IPS-18c (cell line): ENCODE data around the gene ARL17A.
"Not testable (repeated sequence)": the region's sequence is repeated elsewhere in the genome, so short reads cannot be mapped to it uniquely, and the experiment has no call there.

Experiments used
- H3K4me3 ChIP-seq: 2 replicates; pipeline ENCODE4 v1.7.0; 2013; ENCODE audit warnings: low read depth, mild to moderate bottlenecking, low read length, moderate library complexity; ENCODE audit not compliant: insufficient read depth
- H3K9me3 ChIP-seq: one replicate; pipeline ENCODE4 v1.6.1; 2013; ENCODE audit warnings: mild to moderate bottlenecking, low read length, moderate library complexity; ENCODE audit not compliant: control insufficient read depth, insufficient read depth

ARL17A gene

DNA sequence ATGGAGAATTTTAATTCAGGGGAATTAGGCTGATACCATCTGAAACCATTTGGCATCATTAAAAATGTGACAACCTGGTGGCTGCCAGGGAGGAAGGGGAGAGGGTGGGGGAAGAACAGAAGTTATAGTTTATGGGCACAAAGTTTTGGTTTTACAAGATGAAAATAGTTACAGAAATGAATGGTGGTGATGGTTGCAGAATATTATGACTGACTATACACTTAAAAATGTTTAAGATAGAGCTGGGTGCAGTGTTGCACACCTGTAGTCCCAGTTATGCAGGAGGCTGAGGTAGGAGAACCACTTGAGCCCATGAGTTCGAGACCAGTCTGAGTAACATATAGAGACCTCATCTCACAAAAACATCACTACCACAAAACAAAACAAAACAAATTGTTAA lies 12.5 kb downstream of the ARL17A start:
- H3K4me3 ChIP-seq, H3K9me3 ChIP-seq: not testable (repeated sequence)

DNA sequence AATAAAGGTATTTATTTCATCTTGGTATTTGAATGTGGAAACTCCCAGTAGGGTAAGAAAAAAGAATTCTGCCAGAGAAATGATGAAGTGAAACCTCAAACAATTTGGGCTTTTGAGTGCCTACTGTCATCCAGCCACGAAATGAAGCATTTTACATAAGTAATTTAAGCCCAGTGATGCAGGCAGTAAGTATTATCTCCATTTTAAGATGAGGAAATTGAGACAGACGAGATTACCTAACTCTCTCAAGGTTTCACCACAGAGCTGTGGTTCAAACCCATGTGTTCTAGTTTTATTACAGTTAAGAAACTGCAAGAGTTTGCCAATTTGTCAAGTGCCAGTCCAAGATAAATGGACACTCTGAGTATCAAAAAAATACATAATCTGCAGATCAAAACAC lies 13.2 kb downstream of the ARL17A start:
- not testable (repeated sequence) for H3K9me3 ChIP-seq, H3K4me3 ChIP-seq

DNA sequence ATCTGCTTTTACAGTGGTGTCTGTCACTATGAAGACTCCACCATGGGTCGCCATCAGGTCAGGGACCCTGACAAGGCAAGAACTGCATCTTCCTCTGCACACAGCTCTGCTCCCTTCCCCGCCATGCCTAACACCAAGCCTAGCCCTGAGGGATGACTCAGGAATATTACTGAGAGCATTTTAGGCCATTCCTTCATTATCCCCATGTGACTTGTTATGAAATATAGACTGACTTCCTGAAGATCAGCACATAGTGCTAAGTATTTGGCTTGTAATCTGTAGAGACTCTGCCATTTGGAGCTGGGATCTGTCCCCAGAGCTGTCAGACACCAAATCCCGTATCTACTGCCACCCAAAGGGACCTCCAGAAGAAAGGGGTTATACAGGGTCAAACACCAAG lies 19.4 kb downstream of the ARL17A start:
- H3K4me3 ChIP-seq, H3K9me3 ChIP-seq: not testable (repeated sequence)

DNA sequence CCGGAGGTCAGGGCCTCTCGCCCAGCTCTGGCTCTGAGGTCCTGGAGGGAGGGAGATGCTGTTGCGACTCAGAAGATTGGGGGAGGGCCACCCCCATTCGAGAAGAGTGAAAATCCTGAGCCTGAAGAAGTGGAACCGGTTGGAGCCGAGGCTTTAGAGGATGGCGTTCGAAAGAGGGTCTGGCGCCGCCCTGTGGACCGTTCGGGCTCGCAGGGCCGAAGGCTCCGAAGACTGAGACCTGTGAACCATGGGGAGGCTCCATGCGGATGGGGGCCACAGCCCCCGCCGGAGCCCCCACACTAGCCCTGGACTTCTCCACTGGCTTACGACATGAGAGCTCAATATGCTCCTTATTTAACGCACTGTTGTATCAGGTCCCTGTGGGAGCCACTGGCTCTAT lies 20.3 kb downstream of the ARL17A start:
- H3K9me3 ChIP-seq, H3K4me3 ChIP-seq: not testable (repeated sequence)

DNA sequence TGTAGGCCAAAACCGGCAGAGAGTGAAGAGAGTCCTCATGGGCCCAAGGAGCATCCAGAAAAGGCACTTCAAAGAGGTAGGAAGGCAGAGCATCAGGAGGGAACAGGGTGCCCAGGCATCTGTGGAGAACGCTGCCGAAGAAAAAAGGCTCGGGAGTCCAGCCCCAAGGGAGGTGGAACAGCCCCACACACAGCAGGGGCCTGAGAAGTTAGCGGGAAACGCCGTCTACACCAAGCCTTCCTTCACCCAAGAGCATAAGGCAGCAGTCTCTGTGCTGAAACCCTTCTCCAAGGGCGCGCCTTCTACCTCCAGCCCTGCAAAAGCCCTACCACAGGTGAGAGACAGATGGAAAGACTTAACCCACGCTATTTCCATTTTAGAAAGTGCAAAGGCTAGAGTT lies 30.9 kb downstream of the ARL17A start:
- not testable (repeated sequence) for H3K4me3 ChIP-seq, H3K9me3 ChIP-seq

DNA sequence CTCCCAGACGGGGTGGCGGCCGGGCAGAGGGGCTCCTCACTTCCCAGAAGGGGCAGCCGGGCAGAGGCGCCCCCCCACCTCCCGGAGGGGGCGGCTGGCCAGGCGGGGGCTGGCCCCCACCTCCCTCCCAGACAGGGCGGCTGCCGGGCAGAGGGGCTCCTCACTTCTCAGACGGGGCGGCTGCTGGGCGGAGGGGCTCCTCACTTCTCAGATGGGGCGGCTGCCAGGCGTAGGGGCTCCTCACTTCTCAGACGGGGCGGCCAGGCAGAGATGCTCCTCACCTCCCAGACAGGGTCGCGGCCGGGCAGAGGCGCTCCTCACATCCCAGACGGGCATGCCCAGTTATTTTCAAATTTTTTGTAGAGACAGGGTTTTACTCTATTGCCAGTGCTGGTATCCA lies 44.8 kb downstream of the ARL17A start:
- not testable (repeated sequence) for H3K4me3 ChIP-seq, H3K9me3 ChIP-seq

DNA sequence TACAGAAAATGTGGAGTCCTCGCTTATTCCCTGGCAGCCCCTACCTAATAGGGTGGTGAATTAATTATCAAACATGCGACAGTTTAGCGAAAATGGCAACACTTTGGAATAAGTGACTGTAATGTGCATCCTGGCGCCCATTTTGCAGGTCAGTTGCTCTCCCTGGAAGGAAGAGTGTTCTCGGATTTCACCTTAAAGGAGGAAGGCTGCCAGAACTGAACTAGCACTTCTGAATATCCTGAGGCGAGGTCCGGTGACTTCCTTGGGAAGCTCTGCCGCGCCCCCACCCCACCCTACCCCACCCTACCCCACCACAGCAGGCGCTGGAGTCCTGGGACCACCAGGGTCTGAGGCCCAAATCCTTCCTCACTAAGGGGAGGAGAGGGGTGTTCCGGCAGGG lies 67.3 kb downstream of the ARL17A start, which contains the start of gene LRRC37A2:
TSS of gene LRRC37A2 (plus strand) at position 301 of the 400 bp plus-strand sequence. CDS start 245 bp downstream, outside the sequence.
- H3K4me3 ChIP-seq, H3K9me3 ChIP-seq: not testable (repeated sequence)

DNA sequence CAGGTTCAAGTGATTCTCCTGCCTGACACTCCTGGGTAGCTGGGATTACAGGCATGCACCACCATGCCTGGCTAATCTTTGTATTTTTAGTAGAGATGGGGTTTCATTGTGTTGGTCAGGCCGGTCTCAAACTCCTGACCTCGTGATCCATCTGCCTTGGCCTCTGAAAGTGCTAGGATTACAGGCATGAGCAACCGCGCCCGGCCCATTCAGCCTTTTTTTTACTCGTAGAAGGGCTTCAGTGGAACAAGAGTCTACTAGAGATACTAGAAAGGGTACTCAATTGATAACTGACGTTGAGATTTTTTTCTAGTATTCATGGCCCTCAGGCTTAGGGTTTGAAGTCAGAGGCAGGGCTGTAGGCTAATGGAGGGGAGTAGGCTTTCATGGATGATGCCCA lies 73.6 kb downstream of the ARL17A start:
- not testable (repeated sequence) for H3K4me3 ChIP-seq, H3K9me3 ChIP-seq

DNA sequence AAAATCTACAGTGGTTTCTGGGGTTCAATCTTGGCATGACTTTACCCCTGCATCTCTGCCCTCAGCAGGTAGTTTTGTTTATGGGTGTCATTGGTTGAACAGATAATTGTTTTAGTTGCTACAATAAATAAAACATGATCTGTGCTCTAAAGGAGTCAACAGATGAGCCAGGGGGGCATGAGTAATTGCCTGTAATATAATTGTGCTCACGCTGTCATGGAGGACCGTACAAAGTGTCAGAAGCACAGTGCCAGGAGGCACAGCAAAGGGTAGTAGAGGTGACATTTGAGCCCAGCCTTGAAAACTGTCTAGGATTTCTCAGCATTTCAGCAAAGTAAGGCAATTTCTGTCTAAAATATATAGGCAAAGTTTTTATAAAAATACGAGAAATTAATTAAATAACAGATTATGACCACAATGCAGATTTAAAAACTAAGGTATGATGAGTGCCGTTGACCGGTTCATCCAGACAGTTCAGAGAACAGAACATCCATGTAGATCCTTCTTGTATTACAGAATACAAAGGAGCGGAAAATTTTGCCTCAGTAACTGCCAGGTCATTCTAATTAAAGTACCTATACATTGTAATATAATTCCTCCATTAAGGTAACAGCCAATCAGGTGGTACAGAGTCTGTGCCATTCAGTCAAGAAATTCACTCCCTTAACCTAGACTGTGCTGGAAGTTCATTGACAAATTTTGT lies 79.9 kb downstream of the ARL17A start:
- H3K4me3 ChIP-seq, H3K9me3 ChIP-seq: not testable (repeated sequence)

DNA sequence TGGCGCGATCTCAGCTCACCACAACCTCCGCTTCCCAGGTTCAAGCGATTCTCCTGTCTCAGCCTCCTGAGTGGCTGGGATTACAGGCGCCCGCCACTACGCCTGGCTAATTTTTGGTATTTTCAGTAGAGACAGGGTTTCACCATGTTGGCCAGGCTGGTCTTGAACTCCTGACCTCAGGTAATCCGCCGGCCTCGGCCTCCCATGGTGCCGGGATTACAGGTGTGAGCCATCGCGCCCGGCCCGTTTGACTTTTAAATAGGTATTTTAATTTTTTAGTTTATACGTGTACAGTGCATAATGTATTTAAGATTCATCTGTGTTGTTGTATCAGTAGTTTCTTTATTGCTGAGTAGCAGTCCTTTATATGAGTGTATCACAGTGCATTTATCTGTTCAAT lies 87.5 kb downstream of the ARL17A start:
- not testable (repeated sequence) for H3K4me3 ChIP-seq, H3K9me3 ChIP-seq

DNA sequence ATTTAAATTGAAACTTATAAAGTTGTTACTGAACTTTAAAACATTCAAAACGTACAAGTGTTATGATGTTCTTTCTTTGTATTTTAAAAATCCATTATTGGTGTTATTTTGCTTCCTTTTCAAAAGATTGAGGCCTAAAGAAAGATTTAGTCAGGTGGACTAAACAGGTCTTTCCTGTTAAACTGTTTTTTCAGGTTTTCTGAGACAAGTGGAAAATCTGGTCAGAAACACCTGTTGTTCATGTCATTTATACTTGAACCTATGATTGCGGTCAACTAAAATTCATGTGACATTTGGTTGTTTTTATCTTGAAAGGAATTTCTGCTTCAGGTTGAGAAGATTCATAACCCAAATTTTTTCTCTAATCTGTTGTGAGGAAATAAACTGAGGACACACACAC lies 98.2 kb downstream of the ARL17A start:
- not testable (repeated sequence) for H3K9me3 ChIP-seq, H3K4me3 ChIP-seq

DNA sequence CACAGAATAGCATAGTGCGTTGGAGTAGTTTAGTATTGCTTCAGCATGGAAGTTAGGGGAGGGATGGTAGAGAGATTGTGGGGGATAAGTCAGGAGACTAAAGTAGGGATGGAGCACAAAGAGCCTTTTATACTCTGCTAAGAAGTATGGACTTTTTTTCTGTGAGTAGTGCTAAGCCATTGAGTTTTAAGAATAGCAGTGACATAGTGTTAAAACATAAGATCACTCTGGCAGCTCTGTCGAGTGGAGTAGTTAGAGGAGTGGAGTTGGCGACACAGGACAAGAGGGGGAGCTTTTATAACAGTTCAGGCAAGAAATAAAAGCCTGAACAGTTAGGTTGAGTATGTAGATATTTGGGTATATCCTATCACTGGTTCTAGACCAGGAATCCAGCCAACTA lies 100.7 kb downstream of the ARL17A start:
- H3K9me3 ChIP-seq, result not testable (repeated sequence)

DNA sequence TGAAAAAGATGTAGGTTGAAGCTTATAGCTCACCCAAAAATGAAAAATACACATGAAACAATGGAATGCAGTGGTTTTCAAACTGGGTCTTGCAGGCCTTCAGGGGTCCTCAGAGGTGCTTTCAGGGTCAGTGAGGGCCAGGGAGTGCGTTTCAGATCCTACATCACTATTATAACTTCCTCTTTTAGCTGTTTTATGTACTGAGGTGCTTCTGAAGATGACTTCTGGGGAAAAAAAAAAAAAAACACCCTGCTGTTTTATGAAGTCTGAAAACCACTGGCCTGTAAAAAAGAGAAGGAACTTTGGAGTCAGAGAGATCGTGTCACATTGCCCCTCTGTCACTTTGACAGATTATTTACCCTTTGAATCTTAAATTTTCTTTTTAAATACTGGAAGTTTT lies 103.9 kb downstream of the ARL17A start:
- H3K4me3 ChIP-seq, H3K9me3 ChIP-seq: not testable (repeated sequence)

More for the DNA sequence above, 100.7 kb downstream of the ARL17A start:
- H3K4me3 ChIP-seq, result not testable (repeated sequence)

DNA sequence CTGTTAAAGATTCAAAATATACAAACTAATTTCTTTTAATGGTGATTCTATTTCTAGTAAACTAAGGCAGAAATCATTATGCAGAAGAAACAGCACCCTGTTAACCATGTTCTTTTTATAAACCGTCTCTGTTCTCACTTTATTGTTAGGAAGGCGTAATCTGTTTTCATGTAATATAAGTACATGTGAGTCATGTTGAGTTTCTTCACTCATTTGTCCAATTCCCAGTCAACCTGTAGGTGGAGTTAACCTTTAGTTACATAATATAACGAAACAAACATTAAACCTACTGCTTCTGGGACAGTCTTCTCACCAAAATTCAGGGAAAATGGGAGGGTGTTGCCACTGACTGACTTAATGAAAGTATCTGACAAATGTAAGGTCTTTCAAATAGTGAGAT lies 105.0 kb downstream of the ARL17A start:
- not testable (repeated sequence) for H3K9me3 ChIP-seq, H3K4me3 ChIP-seq

DNA sequence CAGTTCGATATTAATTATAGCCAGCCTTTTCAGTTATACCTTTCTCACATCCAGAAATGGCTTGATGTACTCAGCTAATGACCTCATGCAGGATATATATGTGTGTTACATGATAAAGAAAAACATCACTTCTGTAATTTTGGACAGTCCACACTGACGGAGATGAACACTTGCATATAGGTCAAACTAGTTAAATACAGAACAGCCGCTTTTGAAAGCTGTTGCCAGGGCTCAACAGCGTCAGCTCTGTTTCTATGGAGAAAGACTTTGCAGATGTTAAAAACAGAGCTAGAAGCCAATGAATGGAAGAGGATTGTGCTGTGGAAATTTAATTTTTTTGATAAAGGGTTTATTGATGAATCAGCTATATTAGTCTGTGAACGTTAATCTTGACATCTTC lies 111.9 kb downstream of the ARL17A start:
- H3K4me3 ChIP-seq, result not testable (repeated sequence)

More for the DNA sequence above, 111.9 kb downstream of the ARL17A start:
- not testable (repeated sequence) for H3K9me3 ChIP-seq
